Astrocyte of the cerebellum (primary cell): ENCODE data around the gene PMEPA1.

Experiments
- DNase-seq: peaks from one replicate; pipeline ENCODE4 v3.0.0-alpha.2; 2011; ENCODE audit warnings: low read depth
- H3K4me3 ChIP-seq: 2 replicates; pipeline ENCODE4 v1.5.1; 2011; ENCODE audit warnings: mild to moderate bottlenecking, low read depth, low read length, moderate library complexity
- CTCF ChIP-seq: IDR thresholded peaks from 2 replicates; pipeline ENCODE4 v1.5.1; 2012; ENCODE audit warnings: low read length, low read depth, moderate library complexity, mild to moderate bottlenecking; ENCODE audit errors: missing control alignments
- in situ Hi-C: cut with HindIII; loops from 2 replicates; pipeline ENCODE4 v1.10.0; 2017; ENCODE audit warnings: low sequenced_read_pairs

The PMEPA1 gene

DNA sequence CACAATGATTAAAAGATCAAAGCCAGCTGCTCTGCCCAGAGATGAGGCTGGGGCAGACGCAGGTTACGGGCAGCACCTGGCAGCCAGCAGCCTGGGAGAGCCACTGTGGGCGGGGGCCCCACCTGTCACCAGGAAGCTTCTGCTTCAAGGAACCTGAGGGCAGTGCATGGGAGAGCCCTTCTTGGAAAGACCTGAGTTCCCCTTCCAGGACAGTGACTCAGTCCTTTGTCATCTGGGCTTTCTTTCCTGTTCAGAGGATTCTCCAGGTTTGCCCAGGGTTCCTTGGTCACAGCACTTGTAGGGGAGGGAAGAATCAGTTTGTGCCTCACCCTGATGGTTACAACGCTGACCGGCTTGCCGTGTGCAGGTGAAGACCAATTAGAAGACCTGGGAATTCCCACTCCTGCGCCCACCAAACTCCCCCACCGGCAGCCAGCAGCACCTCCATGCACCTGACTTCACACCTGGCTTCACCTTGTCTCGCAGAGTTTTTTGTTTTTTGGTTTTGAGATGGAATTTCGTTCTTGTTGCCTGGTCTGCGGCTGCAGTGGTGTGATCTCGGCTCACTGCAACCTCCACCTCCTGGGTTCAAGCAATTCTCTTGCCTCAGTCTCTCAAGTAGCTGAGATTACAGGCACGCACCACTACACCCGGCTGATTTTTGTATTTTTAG lies 91.6 kb downstream of the PMEPA1 start:
- in situ Hi-C loops: no loop called here
- DNase-seq: no peak
- no peak overlapping the region for H3K4me3 ChIP-seq
- no peak for TF ChIP-seq CTCF

DNA sequence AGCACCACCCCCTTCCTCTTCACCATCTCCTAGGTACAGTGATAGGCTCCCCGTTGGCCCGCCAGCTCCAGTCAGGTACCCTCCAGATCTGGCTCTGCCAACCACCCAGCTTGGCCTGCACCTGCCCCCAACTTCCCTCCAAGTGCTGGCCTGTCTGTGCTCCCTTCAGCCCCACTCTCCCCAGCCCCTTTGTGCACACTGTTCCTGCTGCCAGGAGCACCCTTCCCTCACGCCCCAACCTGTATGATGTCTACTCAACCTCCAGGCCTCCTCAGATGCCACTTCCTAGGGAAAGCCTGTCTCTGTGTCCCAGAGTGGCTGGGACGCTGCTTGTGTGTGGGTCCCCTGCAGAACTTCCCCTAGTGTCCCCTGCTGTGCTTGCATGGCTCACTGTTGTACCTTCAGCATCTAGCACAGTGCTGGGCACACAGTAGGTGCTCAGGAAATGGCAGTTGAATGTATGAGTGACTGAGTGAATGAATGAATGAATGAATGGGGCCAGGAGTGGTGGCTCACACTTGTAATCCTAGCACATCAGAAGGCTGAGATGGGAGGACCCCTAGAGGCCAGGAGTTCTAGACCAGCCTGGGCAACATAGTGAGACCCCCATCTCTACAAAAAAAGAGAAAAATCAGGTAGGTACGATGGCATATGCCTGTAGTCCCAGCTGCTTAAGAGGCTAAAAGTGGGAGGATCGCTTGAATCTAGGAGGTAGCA lies 92.6 kb downstream of the PMEPA1 start:
- no peak for DNase-seq
- no peak overlapping the region for H3K4me3 ChIP-seq
- in situ Hi-C loops: no loop called here
- no peak for TF ChIP-seq CTCF

DNA sequence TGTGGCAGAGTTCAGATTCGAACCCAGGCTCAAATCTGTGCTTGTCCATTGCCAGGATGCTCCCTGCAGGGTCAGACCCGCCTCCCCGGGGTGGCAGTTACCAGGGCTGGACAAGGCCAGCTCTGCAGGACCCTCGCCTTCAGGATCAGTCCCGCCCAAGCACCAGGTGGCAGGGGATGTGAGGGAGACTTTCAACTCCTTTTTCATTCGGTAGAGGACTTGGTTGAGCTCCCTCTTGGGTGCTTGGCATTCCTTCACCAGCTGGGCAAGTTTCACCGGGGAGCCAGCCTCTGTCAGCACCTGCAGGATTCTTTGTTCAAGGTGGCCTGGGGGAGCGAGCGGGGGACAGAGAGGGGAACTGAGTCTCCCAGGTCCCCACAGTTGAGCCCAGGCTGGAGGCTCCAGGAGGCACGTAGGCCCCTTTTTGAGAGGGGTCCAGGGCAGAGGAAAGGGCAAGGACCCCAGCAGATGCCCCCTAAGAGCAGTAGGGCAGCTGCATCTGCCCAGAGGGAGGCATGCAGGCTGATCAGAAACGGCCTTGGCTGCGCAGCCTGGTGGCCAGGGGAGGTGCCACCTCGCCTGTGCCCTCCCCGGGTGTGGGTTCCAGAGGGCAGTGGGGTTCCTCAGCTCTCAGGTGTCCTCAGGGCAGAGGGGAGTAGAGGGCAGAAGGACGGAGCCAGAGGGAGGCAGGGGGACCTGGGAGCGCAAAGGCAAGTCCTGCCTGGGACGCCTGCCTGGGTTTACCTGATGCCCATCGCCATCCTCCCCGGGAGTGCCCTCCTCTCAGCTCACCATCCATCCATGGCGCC lies 93.5 kb downstream of the PMEPA1 start:
- DNase-seq: no peak
- TF ChIP-seq CTCF: no peak
- in situ Hi-C loops: no loop called here
- H3K4me3 ChIP-seq: no peak overlapping the region

DNA sequence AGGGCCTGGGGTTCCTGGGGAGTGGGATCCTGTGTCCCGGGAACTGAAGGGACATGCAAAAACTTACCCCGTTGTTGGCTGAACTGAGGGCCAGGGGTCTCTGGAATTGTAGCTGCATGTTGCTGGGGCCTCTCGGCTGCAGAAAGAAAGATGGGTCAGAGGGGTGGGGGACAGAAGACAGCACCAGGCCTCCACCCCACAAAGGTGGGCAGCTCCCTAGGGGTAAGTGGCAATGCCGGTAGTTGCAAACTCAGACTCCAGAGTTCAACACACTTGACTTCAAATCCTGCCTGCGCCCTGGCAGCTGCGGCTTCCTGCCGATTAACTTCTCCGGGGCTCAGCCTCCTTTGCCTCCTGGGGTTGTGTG lies 94.4 kb downstream of the PMEPA1 start:
- no peak for DNase-seq
- H3K4me3 ChIP-seq: no peak overlapping the region
- in situ Hi-C loops: no loop called here
- TF ChIP-seq CTCF: no peak

DNA sequence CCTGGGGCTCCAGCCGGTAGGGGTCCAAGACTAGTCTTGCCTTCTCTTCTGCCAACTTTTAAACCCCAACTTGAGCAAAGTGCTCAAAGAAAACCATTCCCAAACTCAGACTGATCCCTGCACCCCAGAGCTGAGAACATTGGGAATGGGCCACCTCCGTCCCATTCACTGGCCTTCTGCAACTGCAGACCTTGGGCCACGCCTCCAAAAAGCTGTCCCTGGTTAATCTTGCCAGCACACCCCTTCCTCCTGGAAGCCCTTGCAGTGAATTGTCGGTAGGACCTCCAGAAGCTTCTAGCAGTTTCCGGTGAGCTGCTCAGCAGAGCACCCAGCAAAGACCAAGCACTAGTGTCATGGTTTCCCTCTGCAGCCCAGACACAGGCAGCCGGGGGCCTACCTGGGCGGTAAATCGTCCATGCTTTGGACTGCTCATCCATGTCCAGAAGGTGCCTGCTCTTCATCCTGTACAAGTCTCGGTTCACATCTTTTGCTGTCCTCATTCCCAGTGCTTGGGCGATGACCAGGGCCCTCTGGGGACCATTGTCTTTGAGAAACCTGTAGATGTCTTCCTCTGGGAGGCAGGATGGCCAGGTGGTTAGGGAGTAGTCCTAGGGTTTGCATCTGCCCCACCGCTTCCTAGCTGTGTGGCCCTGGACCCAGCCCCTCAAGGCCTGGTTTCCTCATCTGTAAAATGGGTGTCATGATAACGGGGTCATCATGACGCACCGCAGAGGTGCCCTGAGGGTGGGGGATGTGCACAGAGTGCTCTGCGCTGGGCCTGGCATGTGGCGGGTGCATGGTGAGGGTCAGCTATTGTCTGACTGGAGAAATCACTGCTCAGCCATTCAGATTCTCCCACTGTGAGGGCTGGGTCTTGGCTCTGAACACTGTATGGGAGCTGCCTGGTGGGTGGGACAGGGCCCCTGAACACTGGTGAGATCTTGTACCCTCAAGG lies 95.0 kb downstream of the PMEPA1 start:
- DNase-seq: no peak
- no peak for TF ChIP-seq CTCF
- in situ Hi-C loops: no loop called here
- H3K4me3 ChIP-seq: no peak overlapping the region

DNA sequence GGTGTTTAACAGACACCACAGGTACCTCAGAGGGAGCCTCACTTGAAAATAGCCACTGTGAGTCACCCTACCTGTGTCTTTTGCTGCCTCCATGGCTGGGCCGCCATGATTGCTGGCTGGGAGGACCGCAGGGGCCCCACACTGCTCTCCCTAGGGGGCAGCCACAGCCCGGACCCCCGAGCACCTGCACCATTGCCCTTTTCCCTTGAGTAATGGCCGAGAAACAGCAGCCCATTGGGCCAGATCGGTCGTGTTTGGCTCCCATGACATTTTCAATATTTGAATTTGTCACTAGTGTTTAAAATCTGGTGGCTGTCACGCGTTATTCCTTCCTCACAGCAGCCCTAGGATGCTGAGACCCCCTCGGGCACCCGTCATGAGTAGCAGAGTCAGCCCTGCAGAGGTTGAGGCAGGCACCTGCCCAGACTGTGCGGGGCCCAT lies 96.3 kb downstream of the PMEPA1 start:
- in situ Hi-C loops: no loop called here
- DNase-seq: no peak
- no peak overlapping the region for H3K4me3 ChIP-seq
- no peak for TF ChIP-seq CTCF
